Activated T-cell treated with anti-CD3 and anti-CD28 coated beads, Interleukin-2, amount 50 U/mL, for 1 hour (primary cell): Measurements from ENCODE around the gene ATG16L1.
"Not testable (repeated sequence)": the region's sequence is repeated elsewhere in the genome, so short reads cannot be mapped to it uniquely, and the experiment has no call there.

Experiments
- DNase-seq: peaks from one replicate; pipeline ENCODE4 v3.0.0-alpha.2; 2020

ATG16L1 gene

GRCh38 chr2:233297076-233297475 is 45.6 kb downstream of the ATG16L1 start:
- no peak for DNase-seq

- no peak for DNase-seq
Observed at GRCh38 chr2:233300401-233300800, 48.9 kb downstream of the ATG16L1 start.

GRCh38 chr2:233301248-233301647 is 49.8 kb downstream of the ATG16L1 start:
- no peak for DNase-seq

GRCh38 chr2:233301811-233302210 is 50.3 kb downstream of the ATG16L1 start:
- DNase-seq: no peak

- no peak for DNase-seq
Observed at GRCh38 chr2:233303252-233303651, 51.8 kb downstream of the ATG16L1 start.

- no peak for DNase-seq
Observed at GRCh38 chr2:233307565-233307964, 56.1 kb downstream of the ATG16L1 start, which contains the start of gene SAG. Gene SAG (plus strand): TSS chr2:233307816. CDS start chr2:233309190, 1,374 bp downstream.

- no peak for DNase-seq
Observed at GRCh38 chr2:233311241-233311926, 59.9 kb downstream of the ATG16L1 start.

GRCh38 chr2:233312874-233313273 is 61.4 kb downstream of the ATG16L1 start:
- DNase-seq: no peak

- no peak for DNase-seq
Observed at GRCh38 chr2:233314180-233314925, 62.9 kb downstream of the ATG16L1 start.

GRCh38 chr2:233317196-233317943 is 65.9 kb downstream of the ATG16L1 start:
- no peak for DNase-seq

GRCh38 chr2:233319256-233319655 is 67.8 kb downstream of the ATG16L1 start:
- DNase-seq: no peak

GRCh38 chr2:233320470-233320869 is 69.0 kb downstream of the ATG16L1 start:
- DNase-seq: no peak

- no peak for DNase-seq
Observed at GRCh38 chr2:233321166-233321565, 69.7 kb downstream of the ATG16L1 start.

- no peak for DNase-seq
Observed at GRCh38 chr2:233323851-233324250, 72.4 kb downstream of the ATG16L1 start.

GRCh38 chr2:233325256-233325655 is 73.8 kb downstream of the ATG16L1 start:
- DNase-seq: no peak

- no peak for DNase-seq
Observed at GRCh38 chr2:233325814-233326213, 74.3 kb downstream of the ATG16L1 start.

GRCh38 chr2:233326500-233326899 is 75.0 kb downstream of the ATG16L1 start:
- no peak for DNase-seq

GRCh38 chr2:233328922-233329321 is 77.4 kb downstream of the ATG16L1 start:
- no peak for DNase-seq

- no peak for DNase-seq
Observed at GRCh38 chr2:233329489-233330135, 78.1 kb downstream of the ATG16L1 start.

- peak; percentile 71 for DNase-seq
Observed at GRCh38 chr2:233331536-233331935, 80.1 kb downstream of the ATG16L1 start.

- DNase-seq: no peak
Observed at GRCh38 chr2:233332125-233332524, 80.7 kb downstream of the ATG16L1 start.

GRCh38 chr2:233334915-233335314 is 83.4 kb downstream of the ATG16L1 start:
- no peak for DNase-seq

- not testable (repeated sequence) for DNase-seq
Observed at GRCh38 chr2:233336091-233336490, 84.6 kb downstream of the ATG16L1 start.
